ENCODE measurements around the gene TMEM63C. TPM values are rescaled to one million over a fixed set of nuclear protein-coding genes. Genes with fewer than 3 reads are reported as not detected.

The TMEM63C gene
- total and polyA plus RNA-seq, 2 donors (not counting 1 experiment from before 2014, with no cell fraction given), result 0.63 to 3.2 TPM

- ATAC-seq (ENCODE audit: low read depth), result peak; percentile 58
- CTCF ChIA-PET, result interaction anchor here (0.7 to 7.7 kb wide), 30 partner anchors 9 to 1445 kb away, joined by 3 to 108 read pairs (median 4); partner anchors contain the start of genes CIPC, TMEM63C and ZDHHC22
- no peak overlapping the region for H3K4me3 Mint-ChIP-seq
- no peak overlapping the region for H3K4me2 ChIP-seq (replicated peaks; ENCODE audit: low read depth, low read length, poor library complexity, severe bottlenecking)
- H3K27ac Mint-ChIP-seq, result no peak overlapping the region
- no peak overlapping the region for H3K9ac ChIP-seq (ENCODE audit: low read length)
- H3K4me1 ChIP-seq (ENCODE audit: control insufficient read depth in 2 of 2, insufficient read depth in 2 of 2, low read length in 2 of 2), result no peaks in the 10 kb centered on the region
- TF ChIP-seq EZH2 (IDR thresholded peaks at IDR 0.05; ENCODE audit: borderline replicate concordance, insufficient read depth, low read depth, low read length, poor library complexity, severe bottlenecking) (no peak), CTCF (IDR thresholded peaks at IDR 0.05) (peak; percentile 31)
- H3K9me3 ChIP-seq (ENCODE audit: control extremely low read depth in 1 of 3, control insufficient read depth in 2 of 3, insufficient read depth in 1 of 3, low read length in 2 of 3), result peaks cover 0 to 3% (median 0%) of the 10 kb centered on the region in 3 donors
- H3K4me1 Mint-ChIP-seq, result no peaks in the 10 kb centered on the region
- H3K27me3 Mint-ChIP-seq, result peaks cover 42% of the 10 kb centered on the region
- H3K79me2 ChIP-seq (ENCODE audit: control insufficient read depth, insufficient read depth, low read length), result no peaks in the 10 kb centered on the region
- H3K4me3 ChIP-seq (ENCODE audit: control extremely low read depth in 1 of 5, extremely low read depth in 1 of 5, insufficient read depth in 1 of 5, low read depth in 2 of 5, low read length in 4 of 5), result no peak overlapping the region
- H3K9me3 Mint-ChIP-seq (ENCODE audit: insufficient read depth), result no peaks in the 10 kb centered on the region
- H2AFZ ChIP-seq (ENCODE audit: insufficient read depth, low read depth, low read length, poor library complexity, severe bottlenecking), result no peak overlapping the region
- H4K20me1 ChIP-seq (ENCODE audit: control insufficient read depth, insufficient read depth, low read length, poor library complexity, severe bottlenecking), result no peaks in the 10 kb centered on the region
- WGBS (ENCODE audit: insufficient coverage), result 100% methylated on average over 1 of the region's 2 CpGs
- no peaks in the 10 kb centered on the region for H3K36me3 ChIP-seq (replicated peaks in 1 of 2; ENCODE audit: control extremely low read depth in 1 of 2, control insufficient read depth in 1 of 2, extremely low read depth in 1 of 2, insufficient read depth in 2 of 2, low read length in 1 of 2)
- peaks cover 0 to 29% (median 2%) of the 10 kb centered on the region in 4 experiments for H3K27me3 ChIP-seq (replicated peaks in 1 of 4; ENCODE audit: control extremely low read depth in 1 of 4, control insufficient read depth in 3 of 4, insufficient read depth in 4 of 4, low read length in 3 of 4)
- intact Hi-C loops (cut with micrococcal nuclease), result loop anchor here (2.0 kb wide), 1 partner anchor 43 kb away; no protein-coding TSS in a partner anchor
- POLR2A ChIA-PET, result no interaction called here
- no peak overlapping the region for H3K27ac ChIP-seq (ENCODE audit: low read length in 2 of 2)
- DNase-seq, result peak; percentile 46
These were observed 29.5 kb upstream of the TMEM63C start for GRCh38 chr14:77151918-77152588.

GRCh38 chr14:77153802-77154201 is 27.8 kb upstream of the TMEM63C start:
- Mint-ChIP-seq H3K27ac (no peak overlapping the region), H3K4me3 (no peak overlapping the region), H3K27me3 (peaks cover 46% of the 10 kb centered on the region), H3K9me3 (ENCODE audit: insufficient read depth) (no peaks in the 10 kb centered on the region), H3K4me1 (no peaks in the 10 kb centered on the region)
- Histone ChIP-seq H2AFZ (ENCODE audit: insufficient read depth, low read depth, low read length, poor library complexity, severe bottlenecking) (no peak overlapping the region), H3K9me3 (ENCODE audit: control extremely low read depth in 1 of 3, control insufficient read depth in 2 of 3, insufficient read depth in 1 of 3, low read length in 2 of 3) (peaks cover 0 to 3% (median 0%) of the 10 kb centered on the region in 3 donors), H3K9ac (ENCODE audit: low read length) (no peak overlapping the region), H3K27ac (ENCODE audit: low read length in 2 of 2) (no peak overlapping the region), H3K4me2 (replicated peaks; ENCODE audit: low read depth, low read length, poor library complexity, severe bottlenecking) (no peak overlapping the region), H3K4me3 (ENCODE audit: control extremely low read depth in 1 of 5, extremely low read depth in 1 of 5, insufficient read depth in 1 of 5, low read depth in 2 of 5, low read length in 4 of 5) (no peak overlapping the region), H3K79me2 (ENCODE audit: control insufficient read depth, insufficient read depth, low read length) (no peaks in the 10 kb centered on the region), H3K27me3 (replicated peaks in 1 of 4; ENCODE audit: control extremely low read depth in 1 of 4, control insufficient read depth in 3 of 4, insufficient read depth in 4 of 4, low read length in 3 of 4) (peaks cover 0 to 37% (median 3%) of the 10 kb centered on the region in 4 experiments), H3K36me3 (replicated peaks in 1 of 2; ENCODE audit: control extremely low read depth in 1 of 2, control insufficient read depth in 1 of 2, extremely low read depth in 1 of 2, insufficient read depth in 2 of 2, low read length in 1 of 2) (no peaks in the 10 kb centered on the region), H4K20me1 (ENCODE audit: control insufficient read depth, insufficient read depth, low read length, poor library complexity, severe bottlenecking) (no peaks in the 10 kb centered on the region), H3K4me1 (ENCODE audit: control insufficient read depth in 2 of 2, insufficient read depth in 2 of 2, low read length in 2 of 2) (no peaks in the 10 kb centered on the region)
- no peak for TF ChIP-seq CTCF (IDR thresholded peaks at IDR 0.05)
- no peak for TF ChIP-seq EZH2 (IDR thresholded peaks at IDR 0.05; ENCODE audit: borderline replicate concordance, insufficient read depth, low read depth, low read length, poor library complexity, severe bottlenecking)
- ATAC-seq (ENCODE audit: low read depth) (no peak), DNase-seq (no peak)
- ChIA-PET POLR2A (interaction anchor here (1.3 kb wide), 1 partner anchor 162 kb away, joined by 3 read pairs; no protein-coding TSS in a partner anchor), CTCF (interaction anchor here (1.1 to 7.7 kb wide), 7 partner anchors 11 to 397 kb away, joined by 3 to 108 read pairs (median 20); partner anchors contain the start of gene ZDHHC22)
- WGBS (ENCODE audit: insufficient coverage), result 100% methylated on average over 2 of the region's 3 CpGs
- intact Hi-C loops (cut with micrococcal nuclease), result no loop called here
